ENCODE results near the gene MAD1L1.

The MAD1L1 gene

DNA sequence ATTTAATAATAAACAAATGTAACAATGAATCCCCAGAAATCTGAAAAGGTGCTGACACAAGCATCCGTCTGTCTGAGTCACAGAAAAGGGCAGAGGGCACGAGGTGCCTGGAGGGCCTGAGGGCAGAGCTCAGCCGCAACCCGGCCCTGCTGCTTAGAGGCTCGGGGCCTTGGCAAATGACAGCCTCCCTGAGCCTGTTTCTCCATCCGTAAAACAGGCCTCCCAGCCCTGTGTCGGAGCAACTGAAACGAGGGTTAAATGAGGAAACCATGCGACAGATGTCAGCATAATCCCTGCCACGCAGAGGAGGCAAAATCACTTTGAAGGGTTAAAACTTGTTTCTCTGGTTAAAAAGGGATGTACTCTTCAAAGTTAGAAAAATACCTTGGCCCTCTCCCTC lies 34.2 kb upstream of the MAD1L1 start:
- no peak for TF ChIP-seq ZFX (IDR thresholded peaks at IDR 0.05)
- TF ChIP-seq, protein P1, sequence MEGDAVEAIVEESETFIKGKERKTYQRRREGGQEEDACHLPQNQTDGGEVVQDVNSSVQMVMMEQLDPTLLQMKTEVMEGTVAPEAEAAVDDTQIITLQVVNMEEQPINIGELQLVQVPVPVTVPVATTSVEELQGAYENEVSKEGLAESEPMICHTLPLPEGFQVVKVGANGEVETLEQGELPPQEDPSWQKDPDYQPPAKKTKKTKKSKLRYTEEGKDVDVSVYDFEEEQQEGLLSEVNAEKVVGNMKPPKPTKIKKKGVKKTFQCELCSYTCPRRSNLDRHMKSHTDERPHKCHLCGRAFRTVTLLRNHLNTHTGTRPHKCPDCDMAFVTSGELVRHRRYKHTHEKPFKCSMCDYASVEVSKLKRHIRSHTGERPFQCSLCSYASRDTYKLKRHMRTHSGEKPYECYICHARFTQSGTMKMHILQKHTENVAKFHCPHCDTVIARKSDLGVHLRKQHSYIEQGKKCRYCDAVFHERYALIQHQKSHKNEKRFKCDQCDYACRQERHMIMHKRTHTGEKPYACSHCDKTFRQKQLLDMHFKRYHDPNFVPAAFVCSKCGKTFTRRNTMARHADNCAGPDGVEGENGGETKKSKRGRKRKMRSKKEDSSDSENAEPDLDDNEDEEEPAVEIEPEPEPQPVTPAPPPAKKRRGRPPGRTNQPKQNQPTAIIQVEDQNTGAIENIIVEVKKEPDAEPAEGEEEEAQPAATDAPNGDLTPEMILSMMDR (conservative IDR thresholded peaks at IDR 0.05), result no peak
- H3K27ac ChIP-seq, result no peak overlapping the region

DNA sequence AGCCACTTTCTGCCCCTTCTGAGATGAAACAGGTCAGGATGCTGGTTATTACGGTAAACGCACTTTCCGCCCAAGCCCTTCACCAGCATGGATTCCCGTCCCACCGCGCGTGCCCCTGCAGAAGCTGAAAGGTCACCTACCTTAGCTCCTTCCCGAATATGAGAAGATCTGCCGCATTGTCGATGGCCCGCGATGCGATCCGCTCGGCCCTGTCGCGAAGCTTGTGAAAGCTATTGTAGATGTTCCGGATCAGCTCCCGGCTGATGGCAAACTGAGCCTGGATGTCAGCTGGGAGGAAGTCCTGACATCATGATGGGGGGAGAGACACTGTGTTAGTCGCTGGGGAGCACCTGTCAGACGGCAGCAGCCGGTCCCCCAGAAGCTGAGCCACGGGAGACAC lies 31.4 kb upstream of the MAD1L1 start:
- no peak overlapping the region for H3K27ac ChIP-seq
- no peak for TF ChIP-seq ZFX (IDR thresholded peaks at IDR 0.05)
- TF ChIP-seq, protein P1 (conservative IDR thresholded peaks at IDR 0.05), result no peak

DNA sequence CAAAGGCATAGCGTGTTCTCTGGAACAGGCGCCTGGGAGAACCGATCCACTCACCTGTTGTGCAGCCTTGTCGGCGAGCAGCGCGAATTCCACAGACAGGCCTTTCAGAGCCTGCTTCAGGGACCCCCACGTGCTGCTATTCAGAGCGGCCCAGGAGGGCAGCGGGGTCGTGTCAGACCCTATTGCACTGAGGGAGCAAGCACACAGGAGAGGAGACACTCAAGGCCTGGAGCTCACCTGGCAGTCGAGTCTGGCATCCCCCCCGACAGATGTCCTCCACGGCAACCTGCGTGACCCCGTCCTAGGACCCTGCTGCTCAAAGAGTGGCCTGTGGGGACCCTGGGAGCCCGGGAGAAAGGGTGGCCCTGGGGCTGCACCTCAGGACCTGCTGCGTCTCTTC lies 30.4 kb upstream of the MAD1L1 start:
- no peak for TF ChIP-seq ZFX (IDR thresholded peaks at IDR 0.05)
- H3K27ac ChIP-seq, result no peak overlapping the region

DNA sequence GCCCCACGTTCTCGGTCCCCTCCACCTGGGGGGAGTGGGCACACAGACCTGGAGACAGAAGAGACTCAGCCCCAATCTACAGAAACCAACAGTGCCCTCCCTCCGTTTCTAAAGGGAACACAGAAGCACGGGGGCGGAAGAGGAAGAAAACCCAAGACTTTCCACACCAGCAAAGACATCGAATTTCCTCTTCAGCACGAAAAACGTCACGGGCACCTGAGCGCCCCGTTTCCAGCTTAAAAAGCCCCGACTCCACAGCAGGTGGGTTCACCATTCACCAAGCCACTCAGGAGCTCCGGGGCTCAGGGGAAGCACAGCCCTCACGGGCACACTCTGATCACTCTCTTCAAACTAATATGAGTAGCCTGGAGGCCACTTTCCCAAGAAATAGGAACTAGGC lies 28.9 kb upstream of the MAD1L1 start:
- no peak overlapping the region for H3K27ac ChIP-seq
- no peak for TF ChIP-seq ZFX (IDR thresholded peaks at IDR 0.05)
- TF ChIP-seq, protein P1 (conservative IDR thresholded peaks at IDR 0.05), result no peak

DNA sequence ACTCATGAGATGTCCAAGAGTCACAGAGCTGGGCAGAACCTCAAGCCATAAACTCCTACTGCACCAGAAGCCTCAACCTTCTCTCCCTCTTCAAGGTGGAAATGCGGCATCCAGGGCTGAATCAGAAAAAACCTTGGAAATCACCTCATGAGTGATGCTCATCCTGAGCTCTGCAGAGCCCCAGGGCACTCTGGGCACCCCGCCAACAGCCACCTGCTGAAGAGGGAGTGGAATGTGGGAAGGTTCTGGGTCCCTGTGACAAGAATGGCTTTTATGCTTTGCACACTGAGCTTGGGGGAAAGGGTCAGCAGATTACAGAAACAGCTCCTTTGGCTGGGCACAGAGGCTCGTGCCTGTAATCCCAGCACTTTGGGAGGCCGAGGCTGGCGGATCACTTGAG lies 28.1 kb upstream of the MAD1L1 start:
- no peak overlapping the region for H3K27ac ChIP-seq
- TF ChIP-seq, protein P1 (conservative IDR thresholded peaks at IDR 0.05), result no peak
- no peak for TF ChIP-seq ZFX (IDR thresholded peaks at IDR 0.05)

DNA sequence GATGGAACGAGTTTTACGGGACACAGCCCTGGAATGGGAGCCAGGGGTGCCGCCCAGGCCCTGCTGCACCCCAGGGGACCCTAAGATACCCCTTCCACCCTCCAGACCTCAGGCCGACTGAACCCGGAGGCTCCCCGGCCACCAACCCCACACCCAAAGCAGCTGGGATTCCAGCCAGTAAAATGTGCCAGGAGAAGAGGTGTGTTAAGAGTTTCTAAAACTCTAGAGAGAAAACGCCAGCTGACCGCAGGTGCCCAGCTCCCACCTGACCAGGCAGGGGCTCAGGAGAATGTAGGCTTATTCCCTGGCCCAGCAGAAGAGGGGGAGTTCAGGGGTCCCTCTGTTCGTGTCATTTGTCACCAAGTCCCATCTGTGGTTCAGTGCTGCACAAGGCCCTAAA lies 26.7 kb upstream of the MAD1L1 start:
- H3K27ac ChIP-seq, result no peak overlapping the region

DNA sequence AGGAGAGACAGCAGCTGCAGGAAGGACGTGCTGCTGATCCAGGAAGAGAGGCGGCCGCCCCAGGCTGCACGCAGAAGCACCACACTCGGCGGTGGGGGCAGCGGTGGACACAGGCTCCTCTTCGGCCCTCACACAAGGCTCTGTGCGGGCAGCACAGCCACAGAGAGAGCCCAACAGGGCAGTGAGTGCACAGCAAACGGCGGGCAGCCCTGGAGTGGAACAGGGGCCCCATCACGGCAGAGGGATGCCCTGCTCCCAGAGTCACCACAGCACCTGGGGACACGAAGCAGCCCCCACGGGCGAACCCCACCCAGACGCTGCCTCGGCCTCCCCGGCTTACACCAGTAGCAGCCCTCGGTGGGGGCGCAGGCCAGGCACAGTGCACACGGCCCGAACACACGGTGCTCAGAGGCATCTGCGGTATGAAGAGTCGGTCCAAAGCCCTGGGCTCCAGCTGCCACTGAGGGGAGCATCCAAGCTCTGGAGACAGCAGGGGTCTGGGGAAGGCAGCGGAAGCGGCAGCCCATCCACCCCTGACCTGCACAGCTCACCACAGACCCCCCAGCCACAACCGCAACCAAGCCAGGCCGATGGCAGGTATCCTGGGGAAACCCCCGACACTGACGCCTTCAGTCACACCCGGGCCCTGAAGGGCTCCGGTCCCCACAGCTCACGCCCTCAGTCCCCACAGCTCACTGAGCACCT lies 26.1 kb upstream of the MAD1L1 start:
- TF ChIP-seq, protein P1 (conservative IDR thresholded peaks at IDR 0.05), result no peak
- TF ChIP-seq ZFX (IDR thresholded peaks at IDR 0.05), result no peak
- H3K27ac ChIP-seq, result no peak overlapping the region

More for the DNA sequence above, 26.7 kb upstream of the MAD1L1 start:
- no peak for TF ChIP-seq ZFX (IDR thresholded peaks at IDR 0.05)
- TF ChIP-seq, protein P1 (conservative IDR thresholded peaks at IDR 0.05), result no peak

DNA sequence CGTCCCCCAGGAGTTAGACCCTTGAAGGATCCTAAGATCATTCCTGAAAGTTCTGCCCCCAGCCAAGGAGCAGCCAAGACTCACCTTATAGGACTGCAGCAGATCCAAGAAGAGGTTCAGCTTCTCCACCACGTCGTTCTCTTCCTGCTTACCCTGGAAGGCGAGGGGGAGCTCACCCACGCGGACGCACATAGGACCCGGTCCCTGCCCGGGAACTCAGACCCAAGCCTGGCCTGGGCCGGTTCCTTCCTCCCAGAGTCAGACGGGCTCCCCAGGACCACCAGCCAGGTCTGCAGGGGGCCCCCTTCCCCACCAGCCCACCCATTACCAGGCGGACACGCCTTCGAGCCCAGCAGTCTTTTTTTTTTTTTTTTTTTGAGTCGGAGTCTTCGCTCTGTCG lies 24.9 kb upstream of the MAD1L1 start:
- H3K27ac ChIP-seq, result no peak overlapping the region
- TF ChIP-seq, protein P1 (conservative IDR thresholded peaks at IDR 0.05), result no peak

Data from C4-2B (cell line).